NCI-H2196 (cell line): ENCODE results near the gene BUB1.
A peak's percentile ranks its signal among the peaks of the same experiment; 100 is the strongest.
"Not testable (repeated sequence)": the region's sequence is repeated elsewhere in the genome, so short reads cannot be mapped to it uniquely, and the experiment has no call there.

Source experiments
- DNase-seq: peaks from one replicate; lab custom pipeline; 2025; ENCODE audit not compliant: unreplicated experiment; lab: John Stamatoyannopoulos, UW

Gene BUB1

GRCh38 chr2:110691612-110692258 is 13.9 kb upstream of the BUB1 start:
- DNase-seq, result no peak

GRCh38 chr2:110690083-110690965 is 12.5 kb upstream of the BUB1 start:
- DNase-seq, result no peak

GRCh38 chr2:110688594-110689091 is 10.8 kb upstream of the BUB1 start:
- no peak for DNase-seq

- DNase-seq, result not testable (repeated sequence)
These were observed 10.1 kb upstream of the BUB1 start for GRCh38 chr2:110687775-110688484.

- DNase-seq, result no peak
These were observed 5.0 kb upstream of the BUB1 start for GRCh38 chr2:110682872-110683271.

- DNase-seq, result no peak
These were observed 4.4 kb upstream of the BUB1 start for GRCh38 chr2:110682267-110682666.

GRCh38 chr2:110680709-110681108 is 2.8 kb upstream of the BUB1 start:
- DNase-seq, result no peak

- DNase-seq, result no peak
These were observed 2.0 kb upstream of the BUB1 start for GRCh38 chr2:110679865-110680264.

- DNase-seq, result no peak
These were observed 1.5 kb upstream of the BUB1 start for GRCh38 chr2:110679337-110679707.

GRCh38 chr2:110678457-110679336 is 834 bp upstream of the BUB1 start:
- no peak for DNase-seq

- no peak for DNase-seq
These were observed 783 bp downstream of the BUB1 start for GRCh38 chr2:110677080-110677479.

GRCh38 chr2:110675679-110676078 is 2.2 kb downstream of the BUB1 start:
- no peak for DNase-seq

GRCh38 chr2:110674620-110675555 is 3.0 kb downstream of the BUB1 start:
- DNase-seq, result peak; percentile 51

GRCh38 chr2:110673201-110673600 is 4.7 kb downstream of the BUB1 start:
- DNase-seq, result no peak

GRCh38 chr2:110670826-110671225 is 7.0 kb downstream of the BUB1 start:
- no peak for DNase-seq

- no peak for DNase-seq
These were observed 8.8 kb downstream of the BUB1 start for GRCh38 chr2:110669079-110669478.

- DNase-seq, result no peak
These were observed 10.8 kb downstream of the BUB1 start for GRCh38 chr2:110667071-110667470.

GRCh38 chr2:110664135-110664534 is 13.7 kb downstream of the BUB1 start:
- DNase-seq, result no peak

GRCh38 chr2:110662560-110662959 is 15.3 kb downstream of the BUB1 start:
- no peak for DNase-seq

- no peak for DNase-seq
These were observed 17.3 kb downstream of the BUB1 start for GRCh38 chr2:110660558-110660957.
